HAP-1 (cell line): Measurements from ENCODE around the gene KLHL13.
A peak's percentile ranks its signal among the peaks of the same experiment; 100 is the strongest.
"Not testable (repeated sequence)": the region's sequence is repeated elsewhere in the genome, so short reads cannot be mapped to it uniquely, and the experiment has no call there.

ENCODE experiments used
- DNase-seq, 2 experiments: peaks; one replicate each; pipeline ENCODE4 v3.0.0-alpha.2; 2016 to 2020; ENCODE audit warnings: low spot score in 2 of 2
- H3K27me3 ChIP-seq: fragments of 250-450 bp; sonication (Bioruptor Pico); 2 replicates; pipeline ENCODE4 v1.5.1; 2020; ENCODE audit warnings: low read depth, mild to moderate bottlenecking, moderate library complexity
- H3K36me3 ChIP-seq: fragments of 250-450 bp; sonication (Bioruptor Pico); replicated peaks from 2 replicates; pipeline ENCODE4 v1.5.1; 2020; ENCODE audit warnings: mild to moderate bottlenecking
- H3K4me1 ChIP-seq: fragments of 250-450 bp; sonication (Bioruptor Pico); 2 replicates; pipeline ENCODE4 v1.5.1; 2020; ENCODE audit warnings: mild to moderate bottlenecking
- H3K4me3 ChIP-seq: fragments of 250-450 bp; sonication (Bioruptor Pico); 2 replicates; pipeline ENCODE4 v1.5.1; 2020; ENCODE audit warnings: mild to moderate bottlenecking, moderate library complexity
- H3K9me3 ChIP-seq: fragments of 250-450 bp; sonication (Bioruptor Pico); 2 replicates; pipeline ENCODE4 v1.5.1; 2020; ENCODE audit warnings: mild to moderate bottlenecking, moderate library complexity
- in situ Hi-C: fragments of 300-500 bp; cut with MboI; formaldehyde crosslinking; loops from 3 replicates; pipeline ENCODE4 v1.14.3; 2020; ENCODE audit warnings: low sequenced_read_pairs, inconsistent platforms, mixed read lengths

The KLHL13 gene

DNA sequence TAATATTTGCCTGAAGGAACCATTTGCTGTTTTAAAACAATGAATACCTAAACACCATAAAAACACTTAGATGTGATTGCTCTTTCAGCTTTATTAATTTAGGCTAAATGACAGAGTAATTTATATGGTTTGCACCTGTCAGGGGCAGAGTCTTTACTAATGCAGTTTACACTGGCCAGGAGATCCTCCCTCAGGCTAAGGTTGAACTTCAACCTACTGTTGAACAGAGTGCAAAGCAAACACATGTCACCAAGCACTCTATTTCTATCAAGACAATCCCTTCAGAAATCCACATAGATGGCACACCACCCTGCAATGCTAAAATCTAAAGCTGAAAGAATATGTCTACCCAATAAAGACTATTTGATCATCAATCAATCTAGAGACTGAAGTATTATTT lies 147.3 kb downstream of the KLHL13 start:
- H3K27me3 ChIP-seq, result no peaks in the 10 kb centered on the region
- peaks cover 26% of the 10 kb centered on the region for H3K4me1 ChIP-seq
- H3K9me3 ChIP-seq, result no peaks in the 10 kb centered on the region
- H3K36me3 ChIP-seq, result no peaks in the 10 kb centered on the region
- no peak overlapping the region for H3K4me3 ChIP-seq
- DNase-seq, result peak; percentile 12 to 35
- in situ Hi-C loops, result no loop called here

DNA sequence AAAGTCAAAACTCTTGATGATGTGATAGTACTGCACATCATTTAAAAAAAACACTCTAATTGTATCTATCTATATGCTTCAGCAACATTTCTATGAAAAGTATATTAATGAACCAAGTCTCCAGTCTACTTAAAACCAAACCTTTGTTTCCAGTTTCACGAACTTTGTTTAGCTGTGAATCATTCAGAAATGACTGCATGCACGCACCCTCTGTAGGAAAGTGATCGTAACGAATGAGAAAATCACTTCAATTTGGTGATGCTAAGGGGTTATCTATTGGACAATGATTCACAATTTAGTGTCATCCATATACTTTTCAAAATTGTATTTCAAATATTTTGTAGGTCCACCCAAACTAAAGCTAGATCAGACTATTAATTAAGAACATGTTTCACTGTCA lies 157.6 kb downstream of the KLHL13 start:
- in situ Hi-C loops, result no loop called here

GRCh38 chrX:117957128-117957527 lies 159.5 kb downstream of the KLHL13 start:
- no peaks in the 10 kb centered on the region for H3K27me3 ChIP-seq
- H3K4me1 ChIP-seq, result no peaks in the 10 kb centered on the region
- no peaks in the 10 kb centered on the region for H3K36me3 ChIP-seq
- H3K4me3 ChIP-seq, result no peak overlapping the region
- H3K9me3 ChIP-seq, result no peaks in the 10 kb centered on the region
- in situ Hi-C loops, result no loop called here
- DNase-seq, result no peak

More for the DNA sequence above, 157.6 kb downstream of the KLHL13 start:
- no peaks in the 10 kb centered on the region for H3K36me3 ChIP-seq
- no peaks in the 10 kb centered on the region for H3K9me3 ChIP-seq
- H3K27me3 ChIP-seq, result no peaks in the 10 kb centered on the region
- no peak overlapping the region for H3K4me3 ChIP-seq
- no peaks in the 10 kb centered on the region for H3K4me1 ChIP-seq
- no peak for DNase-seq

DNA sequence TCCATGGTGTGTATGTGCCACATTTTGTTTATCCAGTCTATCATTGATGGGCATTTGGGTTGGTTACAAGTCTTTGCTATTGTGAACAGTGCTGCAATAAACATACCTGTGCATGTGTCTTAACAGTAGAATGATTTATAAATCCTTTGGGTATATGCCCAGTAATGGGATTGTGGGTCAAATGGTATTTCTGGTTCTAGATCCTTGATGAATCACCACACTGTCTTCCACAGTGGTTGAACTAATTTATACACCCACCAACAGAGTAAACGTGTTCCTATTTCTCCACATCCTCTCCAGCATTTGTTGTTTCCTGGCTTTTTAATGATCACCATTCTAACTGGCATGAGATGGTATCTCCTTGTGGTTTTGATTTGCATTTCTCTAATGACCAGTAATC lies 177.3 kb downstream of the KLHL13 start:
- H3K4me1 ChIP-seq, in situ Hi-C loops, DNase-seq, H3K36me3 ChIP-seq, H3K27me3 ChIP-seq, H3K9me3 ChIP-seq, H3K4me3 ChIP-seq: not testable (repeated sequence)

DNA sequence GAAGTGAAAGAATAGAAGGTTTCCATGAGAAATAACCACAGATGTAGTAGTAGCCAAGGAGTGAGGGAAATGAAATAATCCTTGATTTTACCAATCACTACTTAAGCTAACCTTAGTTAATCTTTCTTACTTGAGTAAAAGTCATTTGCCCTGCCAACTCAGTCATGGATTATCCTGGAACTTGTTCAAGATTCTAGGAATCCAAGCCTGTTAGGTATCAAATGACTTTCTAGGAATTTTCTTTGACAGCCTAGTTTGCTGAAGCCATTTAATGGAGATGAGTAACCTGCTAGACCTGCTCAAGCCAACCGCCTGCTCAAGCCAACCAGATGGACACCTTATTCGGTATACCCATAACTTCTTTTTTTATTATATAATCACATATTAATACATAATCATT lies 180.5 kb downstream of the KLHL13 start:
- in situ Hi-C loops, result no loop called here
- DNase-seq, result no peak
- Histone ChIP-seq H3K27me3 (no peaks in the 10 kb centered on the region), H3K9me3 (no peaks in the 10 kb centered on the region), H3K4me1 (no peaks in the 10 kb centered on the region), H3K36me3 (no peaks in the 10 kb centered on the region), H3K4me3 (no peak overlapping the region)

GRCh38 chrX:117930116-117930515 lies 186.5 kb downstream of the KLHL13 start:
- H3K4me1 ChIP-seq, H3K27me3 ChIP-seq, H3K36me3 ChIP-seq, H3K9me3 ChIP-seq, H3K4me3 ChIP-seq, in situ Hi-C loops, DNase-seq: not testable (repeated sequence)

GRCh38 chrX:117919755-117920154 lies 196.9 kb downstream of the KLHL13 start:
- H3K36me3 ChIP-seq, result no peaks in the 10 kb centered on the region
- no peaks in the 10 kb centered on the region for H3K9me3 ChIP-seq
- H3K27me3 ChIP-seq, result no peaks in the 10 kb centered on the region
- in situ Hi-C loops, result no loop called here
- 0 out of 2 replicates have a peak, but pooled peaks cover under 1% of the 10 kb centered on the region for H3K4me1 ChIP-seq
- no peak overlapping the region for H3K4me3 ChIP-seq
- DNase-seq, result no peak

DNA sequence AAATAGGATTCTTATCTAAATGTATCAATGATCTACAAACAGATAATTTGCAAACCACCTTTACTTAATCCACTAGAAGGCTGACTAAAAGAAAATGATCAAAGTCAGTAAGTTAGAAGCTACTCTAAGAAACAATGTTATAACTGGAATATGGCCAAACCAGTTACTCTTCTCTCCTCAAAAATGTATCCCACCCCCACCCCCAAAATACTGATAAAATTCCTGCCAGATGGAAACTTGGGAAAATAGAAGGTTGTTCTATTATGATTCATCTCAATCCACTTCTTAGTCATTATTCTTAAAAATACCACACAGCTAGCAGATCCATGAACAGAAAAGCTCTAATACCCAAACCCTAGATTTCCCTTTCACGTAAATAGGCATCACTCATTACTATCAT lies 206.4 kb downstream of the KLHL13 start:
- peaks cover 4% of the 10 kb centered on the region for H3K4me1 ChIP-seq
- in situ Hi-C loops, result no loop called here

GRCh38 chrX:117898226-117898625 lies 218.4 kb downstream of the KLHL13 start:
- H3K4me3 ChIP-seq, result no peak overlapping the region
- H3K36me3 ChIP-seq, result no peaks in the 10 kb centered on the region
- H3K9me3 ChIP-seq, result no peaks in the 10 kb centered on the region
- no peak for DNase-seq
- H3K4me1 ChIP-seq, result no peaks in the 10 kb centered on the region
- H3K27me3 ChIP-seq, result no peaks in the 10 kb centered on the region
- in situ Hi-C loops, result no loop called here

More for the DNA sequence above, 206.4 kb downstream of the KLHL13 start:
- Histone ChIP-seq H3K27me3 (no peaks in the 10 kb centered on the region), H3K9me3 (no peaks in the 10 kb centered on the region), H3K4me3 (no peak overlapping the region), H3K36me3 (no peaks in the 10 kb centered on the region)
- no peak for DNase-seq

- no peak overlapping the region for H3K4me3 ChIP-seq
- in situ Hi-C loops, result no loop called here
- no peaks in the 10 kb centered on the region for H3K9me3 ChIP-seq
- no peaks in the 10 kb centered on the region for H3K4me1 ChIP-seq
- DNase-seq, result no peak
- H3K27me3 ChIP-seq, result no peaks in the 10 kb centered on the region
- no peaks in the 10 kb centered on the region for H3K36me3 ChIP-seq
Measured at GRCh38 chrX:117895418-117895817, 221.2 kb downstream of the KLHL13 start.

- H3K4me1 ChIP-seq, result no peaks in the 10 kb centered on the region
- no peaks in the 10 kb centered on the region for H3K27me3 ChIP-seq
- H3K4me3 ChIP-seq, result no peak overlapping the region
- H3K9me3 ChIP-seq, result no peaks in the 10 kb centered on the region
- no peak for DNase-seq
- H3K36me3 ChIP-seq, result no peaks in the 10 kb centered on the region
- in situ Hi-C loops, result no loop called here
Measured at GRCh38 chrX:117892469-117892868, 224.1 kb downstream of the KLHL13 start.

DNA sequence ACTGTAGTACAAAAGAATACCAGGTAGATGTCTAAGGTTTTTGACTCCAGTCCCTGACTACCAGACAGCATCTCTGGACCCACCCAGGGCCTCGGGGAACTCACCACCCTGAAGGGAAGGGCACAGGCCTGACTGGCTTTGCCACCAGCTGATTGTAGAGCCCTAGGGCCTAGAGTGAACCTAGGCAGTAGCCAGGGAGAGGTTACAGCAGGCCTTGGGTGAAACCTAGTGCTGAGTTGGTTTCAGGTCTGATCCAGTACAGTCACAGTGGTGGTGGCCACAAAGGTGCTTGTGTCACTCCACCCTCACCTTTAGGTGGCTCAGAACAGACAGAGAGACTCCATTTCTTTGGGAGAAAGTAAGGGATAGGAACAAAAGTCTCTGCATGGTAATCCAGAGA lies 244.8 kb downstream of the KLHL13 start:
- no peak for DNase-seq
- in situ Hi-C loops, result no loop called here
- H3K36me3 ChIP-seq, result no peaks in the 10 kb centered on the region
- no peak overlapping the region for H3K4me3 ChIP-seq
- no peaks in the 10 kb centered on the region for H3K9me3 ChIP-seq
- H3K4me1 ChIP-seq, result no peaks in the 10 kb centered on the region
- no peaks in the 10 kb centered on the region for H3K27me3 ChIP-seq

GRCh38 chrX:117860517-117860916 lies 256.1 kb downstream of the KLHL13 start:
- no peaks in the 10 kb centered on the region for H3K4me1 ChIP-seq
- in situ Hi-C loops, result no loop called here
- no peaks in the 10 kb centered on the region for H3K36me3 ChIP-seq
- H3K9me3 ChIP-seq, result no peaks in the 10 kb centered on the region
- no peak overlapping the region for H3K4me3 ChIP-seq
- DNase-seq, result no peak
- H3K27me3 ChIP-seq, result no peaks in the 10 kb centered on the region

DNA sequence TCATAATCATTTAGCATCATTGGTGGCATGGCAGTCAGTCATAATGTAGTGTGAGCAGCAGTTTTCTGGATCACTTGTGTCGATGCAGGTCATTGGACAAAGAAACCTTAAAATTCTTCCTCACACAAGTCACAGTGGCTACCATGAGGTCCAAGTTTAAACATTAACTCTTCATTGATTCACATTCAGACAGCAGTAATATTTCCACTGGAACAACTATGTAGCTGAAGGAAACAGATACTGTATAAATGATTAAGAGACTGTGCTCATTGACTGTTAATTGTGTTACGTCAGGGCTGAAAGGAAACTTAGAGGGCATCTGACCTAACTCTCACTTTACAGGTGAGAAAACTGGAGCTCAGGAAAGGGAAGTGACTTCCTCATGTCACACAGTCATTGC lies 261.8 kb downstream of the KLHL13 start:
- DNase-seq, result no peak
- Histone ChIP-seq H3K36me3 (no peaks in the 10 kb centered on the region), H3K27me3 (no peaks in the 10 kb centered on the region), H3K4me3 (no peak overlapping the region), H3K9me3 (no peaks in the 10 kb centered on the region), H3K4me1 (no peaks in the 10 kb centered on the region)
- in situ Hi-C loops, result no loop called here

- DNase-seq, result no peak
- H3K27me3 ChIP-seq, result no peaks in the 10 kb centered on the region
- no peaks in the 10 kb centered on the region for H3K9me3 ChIP-seq
- in situ Hi-C loops, result no loop called here
- H3K36me3 ChIP-seq, result no peaks in the 10 kb centered on the region
- no peaks in the 10 kb centered on the region for H3K4me1 ChIP-seq
- H3K4me3 ChIP-seq, result no peak overlapping the region
Measured at GRCh38 chrX:117851025-117851424, 265.6 kb downstream of the KLHL13 start.
